Prostate gland (tissue), 2 donors: Measurements from ENCODE around the gene BNIP3. TPM values are rescaled to one million over a fixed set of nuclear protein-coding genes. Genes with fewer than 3 reads are reported as not detected.

Experiments
- DNase-seq: peaks from one replicate; pipeline ENCODE4 v3.0.0-alpha.2; 2019; ENCODE audit warnings: low spot score
- H3K27ac ChIP-seq, 2 donors: fragments of 200-600 bp; sonication (generic); 2 replicates each; pipeline ENCODE4 v1.5.1; 2017 to 2019
- H3K27me3 ChIP-seq: fragments of 200-600 bp; sonication (generic); replicated peaks from 2 replicates; pipeline ENCODE4 v1.5.1; 2019; ENCODE audit not compliant: insufficient read depth
- H3K36me3 ChIP-seq, 2 donors: fragments of 200-600 bp; sonication (generic); 1 replicate in 1 of 2; 2 replicates in 1 of 2; pipeline versions ENCODE4 v1.5.1 to v1.8.1; 2017 to 2019
- H3K4me1 ChIP-seq: fragments of 200-600 bp; sonication (generic); replicated peaks from 2 replicates; pipeline ENCODE4 v1.5.1; 2019
- H3K4me3 ChIP-seq, 2 donors: fragments of 200-600 bp; sonication (generic); 2 replicates each; pipeline ENCODE4 v1.5.1; 2017 to 2019
- H3K9me3 ChIP-seq: fragments of 200-600 bp; sonication (generic); 2 replicates; pipeline ENCODE4 v1.5.1; 2017
- POLR2A ChIP-seq: fragments of 450-650 bp; IDR thresholded peaks from one replicate; pipeline ENCODE4 v1.6.1; 2016; ENCODE audit warnings: antibody characterized with exemption, mild to moderate bottlenecking
- POLR2AphosphoS5 ChIP-seq: sonication (generic); formaldehyde crosslinking; IDR thresholded peaks from one replicate; pipeline ENCODE4 v1.6.1; 2017; ENCODE audit warnings: antibody characterized with exemption
- WGBS: methylation state at CpG from one replicate; pipeline ENCODE4 v1.1.5; 2018; 5-methylcytosine and 5-hydroxymethylcytosine counted together
- intact Hi-C: fragments of 100-400 bp; cut with DNase I; formaldehyde crosslinking; loops from one replicate; pipeline ENCODE4 v1.14.2; 2022
- total RNA-seq, 2 donors: library from RNA; depleted of rRNA; stranded (reverse); fragments of >200 nt; gene quantifications; one replicate each; pipeline ENCODE4 v1.1.0, GENCODE V29; 2016
- TF ChIP-seq, protein P1 (sequence below), 4 experiments: fragments of 200-600 bp in 2 of 4; fragments of 450-650 bp in 2 of 4; sonication (generic) in 2 of 4; IDR thresholded peaks; 1 replicate in 3 of 4; 2 replicates in 1 of 4; pipeline ENCODE4 v1.5.1; 2016 to 2019; ENCODE audit warnings: antibody characterized with exemption in 4 of 4, mild to moderate bottlenecking in 2 of 4, moderate library complexity in 2 of 4

The BNIP3 gene
- total RNA-seq, 2 donors from 2014 or later, result 148 to 325 TPM

- 78% methylated on average over 8 of the region's 8 CpGs for WGBS
- no peak overlapping the region for H3K27ac ChIP-seq
- intact Hi-C loops, result no loop called here
Observed at GRCh38 chr10:131934769-131935168, 47.0 kb downstream of the BNIP3 start.

DNA sequence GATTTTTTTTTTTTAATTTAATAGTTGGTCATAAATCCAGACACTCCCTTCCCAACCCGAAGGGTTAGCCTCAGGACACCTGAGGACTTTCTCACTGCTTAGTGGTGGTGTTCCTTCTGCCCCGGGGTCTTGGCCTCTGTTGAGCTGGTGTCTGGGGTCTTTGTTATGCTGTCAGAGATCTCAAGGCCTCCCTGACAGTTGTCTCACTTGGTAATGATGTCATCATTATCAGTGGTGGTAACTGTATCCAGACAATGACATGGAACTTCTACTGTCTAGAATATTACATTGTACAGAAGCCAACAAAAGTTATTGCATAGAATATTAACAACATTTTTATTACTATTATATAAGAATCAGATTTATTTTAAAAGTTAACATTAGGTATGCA, 48.0 kb downstream of the BNIP3 start:
- no peaks in the 10 kb centered on the region for H3K27me3 ChIP-seq
- H3K9me3 ChIP-seq, result no peaks in the 10 kb centered on the region
- intact Hi-C loops, result no loop called here
- TF ChIP-seq POLR2A, result no peak
- TF ChIP-seq POLR2AphosphoS5, result no peak
- TF ChIP-seq, protein P1, sequence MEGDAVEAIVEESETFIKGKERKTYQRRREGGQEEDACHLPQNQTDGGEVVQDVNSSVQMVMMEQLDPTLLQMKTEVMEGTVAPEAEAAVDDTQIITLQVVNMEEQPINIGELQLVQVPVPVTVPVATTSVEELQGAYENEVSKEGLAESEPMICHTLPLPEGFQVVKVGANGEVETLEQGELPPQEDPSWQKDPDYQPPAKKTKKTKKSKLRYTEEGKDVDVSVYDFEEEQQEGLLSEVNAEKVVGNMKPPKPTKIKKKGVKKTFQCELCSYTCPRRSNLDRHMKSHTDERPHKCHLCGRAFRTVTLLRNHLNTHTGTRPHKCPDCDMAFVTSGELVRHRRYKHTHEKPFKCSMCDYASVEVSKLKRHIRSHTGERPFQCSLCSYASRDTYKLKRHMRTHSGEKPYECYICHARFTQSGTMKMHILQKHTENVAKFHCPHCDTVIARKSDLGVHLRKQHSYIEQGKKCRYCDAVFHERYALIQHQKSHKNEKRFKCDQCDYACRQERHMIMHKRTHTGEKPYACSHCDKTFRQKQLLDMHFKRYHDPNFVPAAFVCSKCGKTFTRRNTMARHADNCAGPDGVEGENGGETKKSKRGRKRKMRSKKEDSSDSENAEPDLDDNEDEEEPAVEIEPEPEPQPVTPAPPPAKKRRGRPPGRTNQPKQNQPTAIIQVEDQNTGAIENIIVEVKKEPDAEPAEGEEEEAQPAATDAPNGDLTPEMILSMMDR (IDR thresholded peaks at IDR 0.05), result no peak
- 72% methylated on average over 2 of the region's 2 CpGs for WGBS
- no peak for DNase-seq
- no peak overlapping the region for H3K27ac ChIP-seq
- no peak overlapping the region for H3K4me3 ChIP-seq
- no peaks in the 10 kb centered on the region for H3K4me1 ChIP-seq
- H3K36me3 ChIP-seq, result no peaks in the 10 kb centered on the region

More at GRCh38 chr10:131934769-131935168, 47.0 kb downstream of the BNIP3 start:
- Histone ChIP-seq H3K4me1 (no peaks in the 10 kb centered on the region), H3K9me3 (no peaks in the 10 kb centered on the region), H3K27me3 (no peaks in the 10 kb centered on the region), H3K36me3 (no peaks in the 10 kb centered on the region), H3K4me3 (no peak overlapping the region)
- no peak for DNase-seq
- no peak for TF ChIP-seq POLR2AphosphoS5
- TF ChIP-seq, protein P1 (IDR thresholded peaks at IDR 0.05), result no peak
- no peak for TF ChIP-seq POLR2A

DNA sequence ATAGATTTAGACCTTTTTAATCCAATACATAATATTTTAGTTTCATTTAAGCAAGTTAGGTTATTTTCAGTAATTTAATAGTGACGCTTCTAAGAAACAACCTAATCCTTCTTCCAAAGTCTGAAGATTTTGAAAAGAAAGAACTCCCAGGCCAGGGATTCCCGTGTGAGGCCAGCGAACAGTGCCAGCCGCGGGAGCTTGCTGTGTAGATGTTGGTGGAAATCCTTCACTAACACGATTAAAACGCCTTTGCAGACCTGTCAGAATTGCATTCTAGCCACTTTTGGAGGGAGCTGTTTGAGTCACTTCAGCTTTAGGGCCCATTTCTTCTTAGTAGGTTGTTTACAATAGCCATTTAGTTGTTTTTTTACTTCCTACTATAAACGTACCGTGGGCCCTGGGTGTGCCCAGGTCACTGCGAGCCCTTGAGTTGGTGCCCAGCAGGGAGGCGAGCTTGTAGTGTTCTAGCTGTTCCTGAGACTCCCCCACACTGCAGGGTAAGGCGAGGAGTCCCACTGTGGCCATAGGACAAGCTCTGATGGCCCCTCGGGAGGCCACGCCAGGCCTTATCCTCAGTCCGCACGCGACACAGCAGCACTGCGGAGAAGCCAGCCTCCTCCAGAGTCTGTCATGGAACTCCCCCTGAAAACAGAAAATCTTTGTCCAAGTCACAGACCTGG, 48.6 kb downstream of the BNIP3 start:
- Histone ChIP-seq H3K4me3 (no peak overlapping the region), H3K9me3 (no peaks in the 10 kb centered on the region), H3K27me3 (no peaks in the 10 kb centered on the region), H3K4me1 (no peaks in the 10 kb centered on the region), H3K36me3 (no peaks in the 10 kb centered on the region), H3K27ac (no peak overlapping the region)
- intact Hi-C loops, result no loop called here
- TF ChIP-seq POLR2A (no peak), POLR2AphosphoS5 (no peak)
- TF ChIP-seq, protein P1 (IDR thresholded peaks at IDR 0.05), result no peak
- 81% methylated on average over 18 of the region's 18 CpGs for WGBS
- no peak for DNase-seq

- no peak for DNase-seq
- TF ChIP-seq POLR2A (no peak), POLR2AphosphoS5 (no peak)
- TF ChIP-seq, protein P1 (IDR thresholded peaks at IDR 0.05), result no peak
- intact Hi-C loops, result no loop called here
- no peaks in the 10 kb centered on the region for H3K9me3 ChIP-seq
- H3K27me3 ChIP-seq, result no peaks in the 10 kb centered on the region
- 88% methylated on average over 13 of the region's 13 CpGs for WGBS
- no peaks in the 10 kb centered on the region for H3K36me3 ChIP-seq
- no peaks in the 10 kb centered on the region for H3K4me1 ChIP-seq
- no peak overlapping the region for H3K4me3 ChIP-seq
- H3K27ac ChIP-seq, result peak overlapping the region in 1 of 2 donors; percentile 25
Observed at GRCh38 chr10:131931981-131932380, 49.7 kb downstream of the BNIP3 start.

DNA sequence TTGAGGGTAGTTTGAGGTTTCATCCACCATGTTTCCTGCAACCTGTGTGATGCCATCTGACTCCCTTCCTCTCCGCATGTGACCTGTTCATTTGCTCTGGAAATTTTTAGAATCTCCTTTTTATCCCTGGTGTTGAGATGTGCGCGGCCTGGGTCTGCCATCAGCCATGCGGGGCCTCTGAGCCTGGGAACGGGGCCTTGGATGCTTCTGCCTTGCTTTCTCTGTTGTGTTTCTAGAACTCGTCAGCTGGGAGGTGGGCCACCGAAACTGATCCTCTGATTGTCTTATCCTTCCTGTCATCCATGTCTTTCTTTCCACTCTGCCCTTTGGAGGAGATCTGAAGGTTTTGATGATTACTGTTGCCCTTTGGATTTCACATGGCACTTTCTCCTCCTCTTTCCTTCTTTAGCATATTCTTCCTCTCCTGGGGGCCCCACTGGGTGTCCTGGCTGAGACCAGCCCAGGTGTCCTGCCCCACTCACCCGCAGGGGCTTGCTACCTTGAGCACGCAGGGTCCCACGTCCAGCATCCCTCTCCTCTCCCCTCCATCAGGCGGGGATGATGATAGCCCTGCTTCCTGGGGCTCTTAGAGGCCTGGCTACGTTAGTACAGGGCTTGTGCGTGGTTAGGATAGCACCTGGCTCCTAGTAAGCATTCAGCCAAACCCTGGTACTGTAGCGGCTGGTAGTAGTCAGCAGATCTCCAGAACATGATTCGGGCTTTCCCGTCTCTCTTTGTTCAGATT, 51.0 kb downstream of the BNIP3 start:
- intact Hi-C loops, result no loop called here
- 94% methylated on average over 16 of the region's 16 CpGs for WGBS
- no peaks in the 10 kb centered on the region for H3K27me3 ChIP-seq
- no peaks in the 10 kb centered on the region for H3K9me3 ChIP-seq
- no peak for DNase-seq
- peak overlapping the region in 1 of 2 donors; percentile 33 for H3K27ac ChIP-seq
- no peak for TF ChIP-seq POLR2AphosphoS5
- no peak for TF ChIP-seq POLR2A
- TF ChIP-seq, protein P1 (IDR thresholded peaks at IDR 0.05), result no peak
- H3K36me3 ChIP-seq, result no peaks in the 10 kb centered on the region
- no peak overlapping the region for H3K4me3 ChIP-seq
- H3K4me1 ChIP-seq, result no peaks in the 10 kb centered on the region
